ENCODE data around the gene PPP3CB.

PPP3CB gene

DNA sequence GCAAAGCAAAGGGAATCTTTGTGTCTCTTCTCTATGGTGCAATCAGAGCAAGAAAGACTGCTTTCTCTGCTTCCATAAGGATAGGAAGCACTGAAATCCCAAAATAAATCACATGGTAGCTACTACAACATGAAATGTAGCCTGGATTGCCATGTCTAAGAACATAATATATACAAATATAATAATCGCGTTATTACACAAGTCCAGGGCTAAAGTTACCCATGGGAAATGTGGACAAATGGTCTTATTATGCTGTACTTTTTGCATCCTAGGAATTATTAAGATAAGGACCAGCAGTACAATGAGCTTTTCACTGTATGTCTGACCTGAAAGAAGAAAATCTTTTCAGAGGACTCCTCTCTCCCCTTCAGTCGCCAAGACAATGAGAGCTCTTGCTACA, 23.5 kb upstream of the PPP3CB start:
- TF ChIP-seq, protein P1, sequence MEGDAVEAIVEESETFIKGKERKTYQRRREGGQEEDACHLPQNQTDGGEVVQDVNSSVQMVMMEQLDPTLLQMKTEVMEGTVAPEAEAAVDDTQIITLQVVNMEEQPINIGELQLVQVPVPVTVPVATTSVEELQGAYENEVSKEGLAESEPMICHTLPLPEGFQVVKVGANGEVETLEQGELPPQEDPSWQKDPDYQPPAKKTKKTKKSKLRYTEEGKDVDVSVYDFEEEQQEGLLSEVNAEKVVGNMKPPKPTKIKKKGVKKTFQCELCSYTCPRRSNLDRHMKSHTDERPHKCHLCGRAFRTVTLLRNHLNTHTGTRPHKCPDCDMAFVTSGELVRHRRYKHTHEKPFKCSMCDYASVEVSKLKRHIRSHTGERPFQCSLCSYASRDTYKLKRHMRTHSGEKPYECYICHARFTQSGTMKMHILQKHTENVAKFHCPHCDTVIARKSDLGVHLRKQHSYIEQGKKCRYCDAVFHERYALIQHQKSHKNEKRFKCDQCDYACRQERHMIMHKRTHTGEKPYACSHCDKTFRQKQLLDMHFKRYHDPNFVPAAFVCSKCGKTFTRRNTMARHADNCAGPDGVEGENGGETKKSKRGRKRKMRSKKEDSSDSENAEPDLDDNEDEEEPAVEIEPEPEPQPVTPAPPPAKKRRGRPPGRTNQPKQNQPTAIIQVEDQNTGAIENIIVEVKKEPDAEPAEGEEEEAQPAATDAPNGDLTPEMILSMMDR (IDR thresholded peaks at IDR 0.05; ENCODE audit: low read depth, low read length), result no peak
- no peak overlapping the region for H3K4me3 ChIP-seq (ENCODE audit: low read depth, low read length)

DNA sequence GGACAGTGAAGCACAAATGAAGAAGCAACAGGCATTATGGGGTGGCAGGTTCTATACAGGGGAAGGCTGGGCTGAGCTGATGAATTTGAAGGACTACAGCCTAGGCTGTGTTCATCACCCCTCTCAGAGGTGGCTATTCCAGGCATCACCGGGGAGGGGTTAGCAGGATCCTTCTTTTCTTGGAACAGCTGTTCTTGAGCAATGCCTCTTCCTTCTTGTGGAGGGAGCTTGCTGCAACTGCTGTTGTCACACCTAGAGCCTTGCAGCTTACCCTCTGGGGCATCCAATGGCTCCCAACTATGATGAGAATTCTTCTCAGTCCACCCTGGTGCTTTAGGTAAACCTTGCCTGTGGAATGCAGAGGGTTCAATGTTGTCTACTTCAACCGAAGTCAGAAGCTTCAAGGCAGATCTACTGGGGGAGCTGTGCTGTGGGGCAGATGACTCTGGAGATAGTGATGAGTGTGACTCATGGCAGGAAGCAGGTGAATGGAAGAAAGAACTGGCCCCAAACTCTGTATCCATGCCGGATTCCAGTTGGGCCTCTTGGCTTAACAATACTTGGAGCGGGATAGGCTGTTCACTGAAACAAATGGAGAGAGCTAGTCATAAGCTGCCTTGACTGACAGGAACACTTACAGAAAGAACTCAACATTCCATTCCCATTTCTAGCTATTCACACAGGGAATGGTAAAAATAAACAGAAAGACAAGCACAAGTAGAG, 21.5 kb upstream of the PPP3CB start:
- no peak overlapping the region for H3K4me3 ChIP-seq (ENCODE audit: low read depth, low read length)
- TF ChIP-seq, protein P1 (IDR thresholded peaks at IDR 0.05; ENCODE audit: low read depth, low read length), result no peak

DNA sequence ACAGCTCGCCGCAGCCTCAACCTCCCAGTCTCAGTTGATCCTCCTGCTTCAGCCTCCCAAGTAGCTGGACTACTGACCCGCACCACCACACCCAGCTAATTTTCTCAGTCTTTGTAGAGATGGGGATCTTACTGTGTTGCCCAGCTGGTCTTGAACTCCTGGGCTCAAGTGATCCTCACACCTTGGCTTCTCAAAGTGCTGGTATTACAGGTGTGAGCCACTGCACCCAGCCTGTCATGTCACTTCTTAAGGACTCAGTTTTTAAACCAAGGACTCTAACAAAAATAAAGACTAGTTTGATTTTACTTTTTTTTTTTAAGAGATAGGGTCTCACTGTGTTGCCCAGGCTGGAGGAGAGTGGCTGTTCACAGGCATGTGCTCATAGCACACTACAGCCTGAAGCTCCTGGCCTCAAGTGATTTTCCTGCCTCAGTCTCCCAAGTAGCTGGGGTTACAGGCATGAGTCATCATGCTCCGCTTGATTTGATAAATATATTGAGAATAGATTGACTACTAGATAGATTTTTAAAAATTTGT, 16.5 kb upstream of the PPP3CB start:
- TF ChIP-seq, protein P1 (IDR thresholded peaks at IDR 0.05; ENCODE audit: low read depth, low read length), result no peak
- H3K4me3 ChIP-seq (ENCODE audit: low read depth, low read length), result no peak overlapping the region

DNA sequence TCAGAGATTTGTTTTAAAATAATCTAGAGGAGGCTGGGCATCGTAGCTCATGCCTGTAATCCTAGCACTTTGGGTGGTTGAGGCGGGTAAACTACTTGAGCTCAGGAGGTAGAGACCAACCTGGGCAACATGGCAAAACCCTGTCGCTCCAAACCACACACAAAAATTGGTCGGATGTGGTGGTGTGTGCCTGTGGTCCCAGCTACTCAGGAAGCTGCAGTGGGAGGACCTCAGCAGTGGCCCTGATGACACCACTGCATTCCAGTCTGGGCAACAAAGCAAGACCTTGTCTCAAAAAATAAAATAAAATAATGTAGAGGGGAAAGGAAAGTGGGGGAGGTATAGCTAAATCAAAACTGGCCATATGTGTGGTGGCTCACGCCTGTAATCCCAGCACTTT, 13.9 kb upstream of the PPP3CB start:
- H3K4me3 ChIP-seq (ENCODE audit: low read depth, low read length), result no peak overlapping the region
- TF ChIP-seq, protein P1 (IDR thresholded peaks at IDR 0.05; ENCODE audit: low read depth, low read length), result no peak

DNA sequence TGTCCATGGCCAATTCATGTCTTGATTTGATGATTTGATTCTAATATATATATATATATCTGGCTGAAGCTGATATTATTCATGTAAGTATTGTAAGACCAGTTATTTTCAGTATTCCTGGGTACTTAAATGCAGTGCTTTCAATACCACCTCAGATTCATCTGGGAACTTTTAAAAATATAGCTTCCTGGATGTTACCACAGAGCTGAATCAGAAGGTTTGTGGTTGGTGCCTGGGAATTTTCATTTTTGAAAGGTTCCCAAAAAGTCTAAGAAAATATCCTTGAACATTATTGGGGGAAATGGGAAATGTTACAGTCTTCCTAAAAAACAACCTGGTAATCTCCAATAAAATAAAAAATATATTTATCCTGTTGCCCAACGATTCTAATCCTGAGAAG, 10.7 kb upstream of the PPP3CB start:
- TF ChIP-seq, protein P1 (IDR thresholded peaks at IDR 0.05; ENCODE audit: low read depth, low read length), result no peak
- H3K4me3 ChIP-seq (ENCODE audit: low read depth, low read length), result no peak overlapping the region

DNA sequence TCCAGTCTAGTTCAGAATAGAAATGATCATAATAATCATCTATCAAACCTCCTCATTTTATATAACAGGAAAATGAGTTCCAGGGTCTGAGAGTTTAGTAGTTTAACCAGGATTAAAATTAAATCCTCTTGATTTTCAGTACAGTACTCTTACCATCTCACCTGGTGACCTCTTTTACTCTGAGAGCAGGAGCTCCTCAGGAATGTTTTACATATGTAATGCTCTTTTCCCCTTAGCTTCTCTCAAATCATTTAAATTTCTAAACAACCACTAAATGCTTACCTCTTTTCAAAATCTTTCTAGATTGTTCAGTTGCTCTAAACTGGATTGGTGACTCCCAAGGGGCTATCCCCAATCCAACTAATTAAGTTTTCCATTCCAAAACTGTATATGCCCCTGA, 10.2 kb upstream of the PPP3CB start:
- no peak overlapping the region for H3K4me3 ChIP-seq (ENCODE audit: low read depth, low read length)
- TF ChIP-seq, protein P1 (IDR thresholded peaks at IDR 0.05; ENCODE audit: low read depth, low read length), result no peak

DNA sequence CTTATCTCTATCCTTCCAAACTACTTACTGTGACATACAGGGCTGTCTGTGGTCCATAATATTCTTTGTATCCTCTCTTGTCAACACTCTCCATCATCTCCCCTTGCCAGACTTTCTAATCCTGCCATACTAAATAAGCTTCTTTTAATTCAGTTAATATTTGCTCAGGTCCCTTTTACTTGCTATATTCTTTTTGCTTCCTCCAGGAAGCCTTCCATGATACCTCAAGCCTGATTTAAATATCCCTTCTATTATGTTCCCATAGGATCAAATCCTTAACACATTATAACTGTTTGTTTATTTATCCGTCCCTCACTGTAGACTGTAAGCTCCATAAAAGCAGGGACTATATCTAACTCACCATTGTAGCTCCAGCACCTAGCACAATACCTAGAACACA, 7.2 kb upstream of the PPP3CB start:
- TF ChIP-seq, protein P1 (IDR thresholded peaks at IDR 0.05; ENCODE audit: low read depth, low read length), result no peak
- no peak overlapping the region for H3K4me3 ChIP-seq (ENCODE audit: low read depth, low read length)
